Glutamatergic neuron (in vitro differentiated cells): ENCODE measurements around the gene XRRA1. TPM values are rescaled to one million over a fixed set of nuclear protein-coding genes. Genes with fewer than 3 reads are reported as not detected.
"Not testable (repeated sequence)": the region's sequence is repeated elsewhere in the genome, so short reads cannot be mapped to it uniquely, and the experiment has no call there.

ENCODE experiments used
- DNase-seq: peaks from one replicate; pipeline ENCODE4 v3.0.0; 2022
- H3K27ac Mint-ChIP-seq: one replicate; pipeline ENCODE4 v1.8.0; 2020; ENCODE audit warnings: mild to moderate bottlenecking, mixed read lengths, inconsistent platforms; ENCODE audit not compliant: unreplicated experiment
- H3K27me3 Mint-ChIP-seq: one replicate; pipeline ENCODE4 v1.8.0; 2020; ENCODE audit warnings: mild to moderate bottlenecking, moderate library complexity, mixed read lengths, inconsistent platforms; ENCODE audit not compliant: unreplicated experiment
- H3K36me3 Mint-ChIP-seq: one replicate; pipeline ENCODE4 v1.8.0; 2020; ENCODE audit warnings: mild to moderate bottlenecking, mixed read lengths, inconsistent platforms; ENCODE audit not compliant: unreplicated experiment
- H3K4me1 Mint-ChIP-seq: one replicate; pipeline ENCODE4 v1.8.0; 2020; ENCODE audit warnings: mild to moderate bottlenecking, low read depth, mixed read lengths, inconsistent platforms; ENCODE audit not compliant: unreplicated experiment
- H3K4me3 Mint-ChIP-seq: one replicate; pipeline ENCODE4 v1.8.0; 2020; ENCODE audit warnings: mild to moderate bottlenecking, mixed read lengths, inconsistent platforms; ENCODE audit not compliant: unreplicated experiment
- H3K9me3 Mint-ChIP-seq: one replicate; pipeline ENCODE4 v1.8.0; 2020; ENCODE audit warnings: mild to moderate bottlenecking, moderate library complexity, mixed read lengths, inconsistent platforms; ENCODE audit not compliant: unreplicated experiment
- total RNA-seq: library from RNA; stranded (reverse); fragmentation: NEBNext Ultra II Directional; extraction: Animal tissue kit (Norgen Biotek cat#: 25700); gene quantifications from one replicate; pipeline ENCODE4 v1.2.1, GENCODE V29; 2021; ENCODE audit not compliant: unreplicated experiment
- TF ChIP-seq, protein P1 (sequence below): fragments of 200-600 bp; sonication (generic); IDR thresholded peaks from one replicate; pipeline ENCODE4 v1.5.0; 2021; ENCODE audit not compliant: partially characterized antibody, unreplicated experiment

XRRA1 gene
- total RNA-seq, 1 donor from 2014 or later: 8.6 TPM

DNA sequence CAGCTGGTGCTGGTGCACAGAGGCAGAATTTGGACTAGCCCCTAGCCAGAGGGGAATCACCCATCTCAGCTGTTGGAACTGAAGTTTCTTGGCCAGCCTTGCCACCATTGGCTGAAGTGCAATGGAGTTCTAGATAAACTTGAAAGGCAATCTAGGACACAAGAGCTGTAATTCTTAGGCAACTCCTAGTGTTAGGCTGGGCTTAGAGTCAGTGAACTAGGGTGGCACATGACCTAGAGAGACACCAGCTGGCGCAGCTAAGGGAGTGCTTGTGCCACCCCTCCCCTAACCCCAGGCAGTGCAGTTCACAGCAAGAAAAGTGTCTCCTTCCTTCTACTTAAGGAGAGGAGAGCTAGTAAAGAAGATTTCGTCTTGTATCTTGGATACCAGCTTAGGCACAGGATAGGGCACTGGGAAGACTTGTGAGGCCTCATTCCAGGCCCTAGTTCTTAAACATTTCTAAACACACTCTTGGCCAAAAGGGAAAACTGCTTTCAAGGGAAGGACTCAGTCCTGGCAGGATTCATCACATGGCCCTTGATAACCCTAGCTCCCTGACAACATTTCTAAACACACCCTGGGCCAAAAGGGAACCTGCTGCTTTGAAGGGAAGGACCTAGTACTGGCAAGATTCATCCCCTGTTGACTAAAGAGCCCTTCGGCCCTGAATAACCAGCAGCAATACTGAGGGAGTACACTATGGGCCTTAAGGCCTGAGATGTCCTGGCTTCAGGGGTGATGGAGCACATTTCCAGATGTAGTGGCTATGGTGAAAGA is 53.4 kb downstream of the XRRA1 start:
- no peak overlapping the region for H3K4me3 Mint-ChIP-seq
- H3K4me1 Mint-ChIP-seq: no peaks in the 10 kb centered on the region
- peaks cover 2% of the 10 kb centered on the region for H3K9me3 Mint-ChIP-seq
- H3K27ac Mint-ChIP-seq: no peak overlapping the region
- no peak for DNase-seq
- TF ChIP-seq, protein P1, sequence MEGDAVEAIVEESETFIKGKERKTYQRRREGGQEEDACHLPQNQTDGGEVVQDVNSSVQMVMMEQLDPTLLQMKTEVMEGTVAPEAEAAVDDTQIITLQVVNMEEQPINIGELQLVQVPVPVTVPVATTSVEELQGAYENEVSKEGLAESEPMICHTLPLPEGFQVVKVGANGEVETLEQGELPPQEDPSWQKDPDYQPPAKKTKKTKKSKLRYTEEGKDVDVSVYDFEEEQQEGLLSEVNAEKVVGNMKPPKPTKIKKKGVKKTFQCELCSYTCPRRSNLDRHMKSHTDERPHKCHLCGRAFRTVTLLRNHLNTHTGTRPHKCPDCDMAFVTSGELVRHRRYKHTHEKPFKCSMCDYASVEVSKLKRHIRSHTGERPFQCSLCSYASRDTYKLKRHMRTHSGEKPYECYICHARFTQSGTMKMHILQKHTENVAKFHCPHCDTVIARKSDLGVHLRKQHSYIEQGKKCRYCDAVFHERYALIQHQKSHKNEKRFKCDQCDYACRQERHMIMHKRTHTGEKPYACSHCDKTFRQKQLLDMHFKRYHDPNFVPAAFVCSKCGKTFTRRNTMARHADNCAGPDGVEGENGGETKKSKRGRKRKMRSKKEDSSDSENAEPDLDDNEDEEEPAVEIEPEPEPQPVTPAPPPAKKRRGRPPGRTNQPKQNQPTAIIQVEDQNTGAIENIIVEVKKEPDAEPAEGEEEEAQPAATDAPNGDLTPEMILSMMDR: no peak
- peaks cover 24% of the 10 kb centered on the region for H3K36me3 Mint-ChIP-seq
- H3K27me3 Mint-ChIP-seq: peaks cover 3% of the 10 kb centered on the region

DNA sequence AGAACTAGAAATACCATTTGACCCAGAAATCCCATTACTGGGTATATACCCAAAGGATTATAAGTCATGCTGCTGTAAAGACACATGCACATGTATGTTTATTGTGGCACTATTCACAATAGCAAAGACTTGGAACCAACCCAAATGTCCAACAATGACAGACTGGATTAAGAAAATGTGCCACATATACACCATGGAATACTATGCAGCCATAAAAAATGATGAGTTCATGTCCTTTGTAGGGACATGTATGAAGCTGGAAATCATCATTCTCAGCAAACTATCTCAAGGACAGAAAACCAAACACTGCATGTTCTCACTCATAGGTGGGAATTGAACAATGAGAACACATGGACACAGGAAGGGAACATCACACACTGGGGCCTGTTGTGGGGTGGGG is 55.9 kb downstream of the XRRA1 start:
- not testable (repeated sequence) for DNase-seq, H3K4me3 Mint-ChIP-seq, H3K27me3 Mint-ChIP-seq, H3K27ac Mint-ChIP-seq, H3K9me3 Mint-ChIP-seq, H3K4me1 Mint-ChIP-seq
- peaks cover 33% of the 10 kb centered on the region for H3K36me3 Mint-ChIP-seq

DNA sequence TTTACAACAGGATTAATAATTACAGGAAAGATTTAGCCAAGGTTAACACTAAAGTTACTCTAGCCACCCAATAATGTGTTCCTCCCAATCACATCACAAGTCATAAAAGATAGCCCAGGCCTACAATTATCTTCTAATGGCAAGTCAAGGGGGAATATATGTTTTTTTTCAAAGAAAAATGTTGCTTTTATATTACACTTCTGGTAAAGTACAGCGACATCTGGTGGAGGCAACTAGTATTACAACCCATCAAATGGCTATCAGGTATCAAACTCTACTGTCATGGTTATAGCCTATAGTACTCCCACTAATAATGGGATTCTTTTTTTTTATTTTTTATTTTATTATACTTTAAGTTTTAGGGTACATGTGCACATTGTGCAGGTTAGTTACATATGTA is 71.8 kb downstream of the XRRA1 start:
- no peak overlapping the region for H3K27ac Mint-ChIP-seq
- TF ChIP-seq, protein P1: peak; percentile 81
- peaks cover 16% of the 10 kb centered on the region for H3K36me3 Mint-ChIP-seq
- H3K9me3 Mint-ChIP-seq: peaks cover 2% of the 10 kb centered on the region
- H3K4me1 Mint-ChIP-seq: no peaks in the 10 kb centered on the region
- H3K27me3 Mint-ChIP-seq: no peaks in the 10 kb centered on the region
- no peak for DNase-seq
- no peak overlapping the region for H3K4me3 Mint-ChIP-seq

DNA sequence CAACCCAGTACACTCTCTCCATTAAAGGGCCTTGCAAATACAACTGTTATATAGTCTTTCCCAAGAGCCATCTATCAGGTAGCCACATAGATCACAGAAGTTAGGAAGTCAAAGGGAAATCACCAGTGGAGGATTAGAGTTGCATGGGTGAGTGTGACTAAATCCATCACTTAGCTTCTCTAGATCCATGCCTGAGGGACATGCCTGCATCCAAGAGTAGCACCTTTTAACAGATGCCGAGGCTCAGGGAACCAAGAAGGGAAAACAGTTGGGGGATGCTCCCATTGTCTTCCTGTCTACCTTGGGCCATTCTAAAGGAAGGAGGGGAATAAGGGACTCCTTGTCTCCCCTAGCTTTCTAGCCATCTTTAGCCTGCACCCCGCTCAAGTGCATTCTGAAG is 77.9 kb downstream of the XRRA1 start:
- no peak for DNase-seq
- TF ChIP-seq, protein P1: no peak
- Mint-ChIP-seq H3K27ac (no peak overlapping the region), H3K9me3 (peaks cover 21% of the 10 kb centered on the region), H3K27me3 (peaks cover 6% of the 10 kb centered on the region), H3K36me3 (peaks cover 70% of the 10 kb centered on the region), H3K4me3 (no peak overlapping the region), H3K4me1 (no peaks in the 10 kb centered on the region)

DNA sequence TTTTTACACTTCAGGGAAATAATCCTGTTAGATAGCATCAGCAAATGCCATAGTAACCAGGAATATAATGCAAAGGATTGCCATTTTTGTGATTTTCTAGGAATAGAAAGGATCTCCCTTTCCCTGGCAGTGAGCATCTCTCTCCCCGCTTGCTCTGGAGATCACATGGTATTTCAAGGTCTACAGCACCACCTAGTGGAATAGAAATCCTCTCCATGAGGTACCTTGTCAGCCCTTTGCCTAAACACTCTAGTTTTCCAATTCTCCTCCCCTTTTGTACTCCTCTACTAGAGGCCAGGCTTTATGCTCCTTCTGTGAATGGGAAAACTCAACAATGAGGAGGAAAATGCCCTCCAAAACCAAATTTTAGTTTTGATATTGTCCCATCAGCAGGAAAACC is 78.4 kb downstream of the XRRA1 start:
- Mint-ChIP-seq H3K36me3 (peaks cover 72% of the 10 kb centered on the region), H3K27me3 (peaks cover 6% of the 10 kb centered on the region), H3K27ac (no peak overlapping the region), H3K9me3 (peaks cover 23% of the 10 kb centered on the region), H3K4me3 (no peak overlapping the region), H3K4me1 (no peaks in the 10 kb centered on the region)
- TF ChIP-seq, protein P1: peak; percentile 47
- no peak for DNase-seq
